Ishikawa (cell line): ENCODE measurements around the gene SCFD2.

Source experiments
- CEBPB ChIP-seq: IDR thresholded peaks from 2 replicates; pipeline ENCODE4 v1.6.1; 2012
- EP300 ChIP-seq: IDR thresholded peaks from 2 replicates; pipeline ENCODE4 v1.6.1; 2012; ENCODE audit warnings: borderline replicate concordance
- TAF1 ChIP-seq: IDR thresholded peaks from 2 replicates; pipeline ENCODE4 v1.6.1; 2012; ENCODE audit warnings: low read depth, mild to moderate bottlenecking
- ZBTB7A ChIP-seq: IDR thresholded peaks from 2 replicates; pipeline ENCODE4 v1.6.1; 2012; ENCODE audit warnings: low read depth
- TF ChIP-seq, protein P1 (sequence below): IDR thresholded peaks from 2 replicates; pipeline ENCODE4 v1.6.1; 2012
- TF ChIP-seq, protein P2 (sequence below): IDR thresholded peaks from 2 replicates; pipeline ENCODE4 v1.6.1; 2012; ENCODE audit warnings: low read depth, mild to moderate bottlenecking

DNA sequence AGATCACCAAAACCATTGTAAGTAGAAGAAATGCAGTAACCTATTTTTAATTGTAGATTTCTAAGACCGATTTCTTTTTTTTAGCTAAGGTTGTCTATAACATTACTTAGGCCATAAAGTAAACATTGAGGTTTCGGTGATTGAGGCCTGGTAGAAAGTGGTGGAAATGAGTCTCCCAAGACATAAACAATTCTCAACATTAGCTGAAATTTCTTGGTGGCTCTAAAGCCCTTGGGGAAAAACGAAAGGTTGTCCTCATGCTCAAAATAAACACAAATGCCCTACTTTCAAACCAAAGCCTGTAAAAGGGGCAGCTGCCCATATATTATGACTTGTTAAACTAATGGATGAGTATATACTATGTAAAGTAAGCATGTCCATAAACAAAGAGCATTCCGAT, 98.8 kb downstream of the SCFD2 start:
- TF ChIP-seq CEBPB (no peak), TAF1 (no peak), ZBTB7A (no peak), EP300 (no peak)
- TF ChIP-seq, protein P1, sequence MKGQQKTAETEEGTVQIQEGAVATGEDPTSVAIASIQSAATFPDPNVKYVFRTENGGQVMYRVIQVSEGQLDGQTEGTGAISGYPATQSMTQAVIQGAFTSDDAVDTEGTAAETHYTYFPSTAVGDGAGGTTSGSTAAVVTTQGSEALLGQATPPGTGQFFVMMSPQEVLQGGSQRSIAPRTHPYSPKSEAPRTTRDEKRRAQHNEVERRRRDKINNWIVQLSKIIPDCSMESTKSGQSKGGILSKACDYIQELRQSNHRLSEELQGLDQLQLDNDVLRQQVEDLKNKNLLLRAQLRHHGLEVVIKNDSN: no peak
- TF ChIP-seq, protein P2, sequence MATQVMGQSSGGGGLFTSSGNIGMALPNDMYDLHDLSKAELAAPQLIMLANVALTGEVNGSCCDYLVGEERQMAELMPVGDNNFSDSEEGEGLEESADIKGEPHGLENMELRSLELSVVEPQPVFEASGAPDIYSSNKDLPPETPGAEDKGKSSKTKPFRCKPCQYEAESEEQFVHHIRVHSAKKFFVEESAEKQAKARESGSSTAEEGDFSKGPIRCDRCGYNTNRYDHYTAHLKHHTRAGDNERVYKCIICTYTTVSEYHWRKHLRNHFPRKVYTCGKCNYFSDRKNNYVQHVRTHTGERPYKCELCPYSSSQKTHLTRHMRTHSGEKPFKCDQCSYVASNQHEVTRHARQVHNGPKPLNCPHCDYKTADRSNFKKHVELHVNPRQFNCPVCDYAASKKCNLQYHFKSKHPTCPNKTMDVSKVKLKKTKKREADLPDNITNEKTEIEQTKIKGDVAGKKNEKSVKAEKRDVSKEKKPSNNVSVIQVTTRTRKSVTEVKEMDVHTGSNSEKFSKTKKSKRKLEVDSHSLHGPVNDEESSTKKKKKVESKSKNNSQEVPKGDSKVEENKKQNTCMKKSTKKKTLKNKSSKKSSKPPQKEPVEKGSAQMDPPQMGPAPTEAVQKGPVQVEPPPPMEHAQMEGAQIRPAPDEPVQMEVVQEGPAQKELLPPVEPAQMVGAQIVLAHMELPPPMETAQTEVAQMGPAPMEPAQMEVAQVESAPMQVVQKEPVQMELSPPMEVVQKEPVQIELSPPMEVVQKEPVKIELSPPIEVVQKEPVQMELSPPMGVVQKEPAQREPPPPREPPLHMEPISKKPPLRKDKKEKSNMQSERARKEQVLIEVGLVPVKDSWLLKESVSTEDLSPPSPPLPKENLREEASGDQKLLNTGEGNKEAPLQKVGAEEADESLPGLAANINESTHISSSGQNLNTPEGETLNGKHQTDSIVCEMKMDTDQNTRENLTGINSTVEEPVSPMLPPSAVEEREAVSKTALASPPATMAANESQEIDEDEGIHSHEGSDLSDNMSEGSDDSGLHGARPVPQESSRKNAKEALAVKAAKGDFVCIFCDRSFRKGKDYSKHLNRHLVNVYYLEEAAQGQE: no peak
